Muscle layer of colon (tissue), 2 donors: Measurements from ENCODE around the gene AGFG1.
"Not testable (repeated sequence)": the region's sequence is repeated elsewhere in the genome, so short reads cannot be mapped to it uniquely, and the experiment has no call there.

Experiments used
- H3K27ac ChIP-seq: one replicate; pipeline ENCODE4 v1.7.0; 2013; ENCODE audit warnings: low read depth, mild to moderate bottlenecking, low read length, moderate library complexity
- H3K27me3 ChIP-seq, 2 donors: one replicate each; pipeline ENCODE4 v1.7.0; 2013; ENCODE audit warnings: low read length in 2 of 2, mild to moderate bottlenecking in 2 of 2; ENCODE audit not compliant: insufficient read depth in 2 of 2, control insufficient read depth in 1 of 2
- H3K36me3 ChIP-seq: one replicate; pipeline ENCODE4 v1.7.0; 2013; ENCODE audit warnings: mild to moderate bottlenecking, low read length; ENCODE audit not compliant: insufficient read depth
- H3K4me1 ChIP-seq: one replicate; pipeline ENCODE4 v1.7.0; 2013; ENCODE audit warnings: mild to moderate bottlenecking, low read length; ENCODE audit not compliant: insufficient read depth
- H3K4me3 ChIP-seq, 2 donors: one replicate each; pipeline ENCODE4 v1.7.0; 2013; ENCODE audit warnings: low read length in 2 of 2, low read depth in 1 of 2, mild to moderate bottlenecking in 1 of 2, moderate library complexity in 1 of 2
- H3K9ac ChIP-seq: one replicate; pipeline ENCODE4 v1.7.0; 2013; ENCODE audit warnings: low read length
- H3K9me3 ChIP-seq: one replicate; pipeline ENCODE4 v1.7.0; 2013; ENCODE audit warnings: mild to moderate bottlenecking, low read length
- donor health status: abdominal sarcoma.
- donor health status: Adenocarcinoma of cecum.

Gene AGFG1

GRCh38 chr2:227517724-227518123 lies 45.8 kb downstream of the AGFG1 start:
- H3K36me3 ChIP-seq = no peaks in the 10 kb centered on the region
- H3K4me1 ChIP-seq = peaks cover 33% of the 10 kb centered on the region
- no peaks in the 10 kb centered on the region for H3K9me3 ChIP-seq
- no peak overlapping the region for H3K27ac ChIP-seq
- no peaks in the 10 kb centered on the region for H3K27me3 ChIP-seq
- H3K9ac ChIP-seq = no peak overlapping the region
- H3K4me3 ChIP-seq = no peak overlapping the region

GRCh38 chr2:227518278-227518865 lies 46.4 kb downstream of the AGFG1 start:
- H3K9me3 ChIP-seq, H3K27ac ChIP-seq, H3K36me3 ChIP-seq, H3K27me3 ChIP-seq, H3K4me3 ChIP-seq, H3K9ac ChIP-seq: not testable (repeated sequence)
- H3K4me1 ChIP-seq = peaks cover 27% of the 10 kb centered on the region

- peaks cover 15% of the 10 kb centered on the region for H3K4me1 ChIP-seq
- not testable (repeated sequence) for H3K36me3 ChIP-seq, H3K27me3 ChIP-seq, H3K9me3 ChIP-seq, H3K9ac ChIP-seq, H3K27ac ChIP-seq, H3K4me3 ChIP-seq
These were observed 49.2 kb downstream of the AGFG1 start for GRCh38 chr2:227521178-227521577.

GRCh38 chr2:227524665-227525064 lies 52.7 kb downstream of the AGFG1 start:
- H3K4me3 ChIP-seq = no peak overlapping the region
- H3K27me3 ChIP-seq = no peaks in the 10 kb centered on the region
- no peaks in the 10 kb centered on the region for H3K4me1 ChIP-seq
- no peak overlapping the region for H3K27ac ChIP-seq
- H3K9me3 ChIP-seq = no peaks in the 10 kb centered on the region
- peaks cover 7% of the 10 kb centered on the region for H3K36me3 ChIP-seq
- H3K9ac ChIP-seq = no peak overlapping the region

GRCh38 chr2:227527351-227527750 lies 55.4 kb downstream of the AGFG1 start:
- H3K4me1 ChIP-seq = no peaks in the 10 kb centered on the region
- H3K27me3 ChIP-seq = no peaks in the 10 kb centered on the region
- peaks cover 14% of the 10 kb centered on the region for H3K36me3 ChIP-seq
- no peak overlapping the region for H3K9ac ChIP-seq
- no peak overlapping the region for H3K27ac ChIP-seq
- no peaks in the 10 kb centered on the region for H3K9me3 ChIP-seq
- no peak overlapping the region for H3K4me3 ChIP-seq

- Histone ChIP-seq H3K4me3 (no peak overlapping the region), H3K36me3 (peaks cover 21% of the 10 kb centered on the region), H3K9me3 (no peaks in the 10 kb centered on the region), H3K9ac (no peak overlapping the region), H3K27me3 (no peaks in the 10 kb centered on the region), H3K27ac (no peak overlapping the region), H3K4me1 (no peaks in the 10 kb centered on the region)
These were observed 56.8 kb downstream of the AGFG1 start for GRCh38 chr2:227528803-227529202.

- Histone ChIP-seq H3K27me3 (no peaks in the 10 kb centered on the region), H3K36me3 (peaks cover 22% of the 10 kb centered on the region), H3K4me3 (no peak overlapping the region), H3K9me3 (no peaks in the 10 kb centered on the region), H3K9ac (no peak overlapping the region), H3K4me1 (no peaks in the 10 kb centered on the region), H3K27ac (no peak overlapping the region)
These were observed 57.9 kb downstream of the AGFG1 start for GRCh38 chr2:227529871-227530270.

GRCh38 chr2:227534714-227535113 lies 62.8 kb downstream of the AGFG1 start:
- Histone ChIP-seq H3K27me3 (no peaks in the 10 kb centered on the region), H3K36me3 (peaks cover 40% of the 10 kb centered on the region), H3K9ac (no peak overlapping the region), H3K9me3 (no peaks in the 10 kb centered on the region), H3K27ac (no peak overlapping the region), H3K4me3 (no peak overlapping the region), H3K4me1 (no peaks in the 10 kb centered on the region)

- H3K4me1 ChIP-seq = no peaks in the 10 kb centered on the region
- no peaks in the 10 kb centered on the region for H3K9me3 ChIP-seq
- H3K27ac ChIP-seq = no peak overlapping the region
- H3K4me3 ChIP-seq = no peak overlapping the region
- H3K27me3 ChIP-seq = no peaks in the 10 kb centered on the region
- no peak overlapping the region for H3K9ac ChIP-seq
- H3K36me3 ChIP-seq = peaks cover 39% of the 10 kb centered on the region
These were observed 64.5 kb downstream of the AGFG1 start for GRCh38 chr2:227536445-227536844.

- H3K4me3 ChIP-seq = no peak overlapping the region
- H3K9ac ChIP-seq = no peak overlapping the region
- peaks cover 22% of the 10 kb centered on the region for H3K36me3 ChIP-seq
- no peaks in the 10 kb centered on the region for H3K9me3 ChIP-seq
- no peaks in the 10 kb centered on the region for H3K4me1 ChIP-seq
- H3K27ac ChIP-seq = no peak overlapping the region
- no peaks in the 10 kb centered on the region for H3K27me3 ChIP-seq
These were observed 67.6 kb downstream of the AGFG1 start for GRCh38 chr2:227539465-227539956.

- H3K4me3 ChIP-seq, H3K27ac ChIP-seq, H3K9me3 ChIP-seq, H3K9ac ChIP-seq, H3K4me1 ChIP-seq, H3K27me3 ChIP-seq: not testable (repeated sequence)
- peaks cover 17% of the 10 kb centered on the region for H3K36me3 ChIP-seq
These were observed 68.4 kb downstream of the AGFG1 start for GRCh38 chr2:227540352-227540751.

- no peaks in the 10 kb centered on the region for H3K9me3 ChIP-seq
- peaks cover 4% of the 10 kb centered on the region for H3K36me3 ChIP-seq
- no peak overlapping the region for H3K4me3 ChIP-seq
These were observed 74.0 kb downstream of the AGFG1 start for GRCh38 chr2:227545990-227546389.

More at GRCh38 chr2:227545990-227546389, 74.0 kb downstream of the AGFG1 start:
- Histone ChIP-seq H3K9ac (no peak overlapping the region), H3K4me1 (no peaks in the 10 kb centered on the region), H3K27ac (no peak overlapping the region), H3K27me3 (no peaks in the 10 kb centered on the region)
